Upper lobe of left lung (tissue), 6 donors: ENCODE data around the gene IL13RA2. TPM values are rescaled to one million over a fixed set of nuclear protein-coding genes. Genes with fewer than 3 reads are reported as not detected.
A peak's percentile ranks its signal among the peaks of the same experiment; 100 is the strongest.

ENCODE experiments used
- ATAC-seq, 2 donors: fragments of 200-7000 bp; cut with Tn5 transposase; one replicate each; pipeline ENCODE4 v1.9.1; 2022; ENCODE audit warnings: mild to moderate bottlenecking in 2 of 2, moderate library complexity in 2 of 2; ENCODE audit not compliant: low FRiP score in 2 of 2
- DNase-seq, 2 donors: peaks; one replicate each; pipeline ENCODE4 v3.0.0-alpha.2; 2019 to 2020
- H3K27ac ChIP-seq, 4 donors: fragments of 200-600 bp; sonication (generic); one replicate each; pipeline ENCODE4 v1.5.1; 2016 to 2019
- H3K27me3 ChIP-seq, 4 donors: fragments of 200-600 bp; sonication (generic); one replicate each; pipeline ENCODE4 v1.5.1; 2017 to 2019
- H3K36me3 ChIP-seq, 4 donors: fragments of 200-600 bp; sonication (generic); one replicate each; pipeline ENCODE4 v1.5.1; 2016 to 2019
- H3K4me1 ChIP-seq, 4 donors: fragments of 200-600 bp; sonication (generic); one replicate each; pipeline ENCODE4 v1.5.1; 2018 to 2019
- H3K4me3 ChIP-seq, 4 donors: fragments of 200-600 bp; sonication (generic); one replicate each; pipeline ENCODE4 v1.5.1; 2017 to 2019; ENCODE audit warnings: mild to moderate bottlenecking in 2 of 4, moderate library complexity in 1 of 4
- H3K9me3 ChIP-seq, 4 donors: fragments of 200-600 bp; sonication (generic); one replicate each; pipeline ENCODE4 v1.5.1; 2018 to 2019
- EP300 ChIP-seq, 4 donors: sonication (generic); formaldehyde crosslinking; IDR thresholded peaks; one replicate each; pipeline ENCODE4 v1.5.1; 2017; ENCODE audit warnings: antibody characterized with exemption in 4 of 4, control low read depth in 2 of 4
- POLR2A ChIP-seq, 4 donors: fragments of 450-650 bp; IDR thresholded peaks; one replicate each; pipeline ENCODE4 v1.5.1; 2016 to 2017; ENCODE audit warnings: antibody characterized with exemption in 4 of 4, mild to moderate bottlenecking in 2 of 4
- POLR2AphosphoS5 ChIP-seq, 2 donors: sonication (generic); formaldehyde crosslinking; IDR thresholded peaks; one replicate each; pipeline ENCODE4 v1.5.1; 2017; ENCODE audit warnings: antibody characterized with exemption in 2 of 2
- small RNA-seq, 4 donors: library from RNA; depleted of rRNA; stranded (forward); fragments of <200 nt; gene quantifications; one replicate each; pipeline ENCODE3, GENCODE V24; 2016
- total RNA-seq, 6 donors: library from RNA; depleted of rRNA in 4 of 6; stranded (reverse); fragments of >200 nt in 4 of 6; gene quantifications; one replicate each; pipeline versions ENCODE4 v1.1.0 to v1.2.1, GENCODE V29; 2016 to 2021
- TF ChIP-seq, protein P1 (sequence below), 6 experiments: fragments of 450-650 bp in 4 of 6; fragments of 200-600 bp in 2 of 6; sonication (generic) in 2 of 6; IDR thresholded peaks; one replicate each; pipeline ENCODE4 v1.5.1; 2016 to 2019; ENCODE audit warnings: antibody characterized with exemption in 6 of 6
- donor health status: DM: no; HTN: no; CAD: no; lungs with moderate emphysema.
- donor health status: DM: no; HTN: yes; CAD: no; lungs with severe emphysema.

IL13RA2 gene
- total RNA-seq, 6 donors from 2014 or later, result 0.57 to 1.0 TPM; not detected in 4

DNA sequence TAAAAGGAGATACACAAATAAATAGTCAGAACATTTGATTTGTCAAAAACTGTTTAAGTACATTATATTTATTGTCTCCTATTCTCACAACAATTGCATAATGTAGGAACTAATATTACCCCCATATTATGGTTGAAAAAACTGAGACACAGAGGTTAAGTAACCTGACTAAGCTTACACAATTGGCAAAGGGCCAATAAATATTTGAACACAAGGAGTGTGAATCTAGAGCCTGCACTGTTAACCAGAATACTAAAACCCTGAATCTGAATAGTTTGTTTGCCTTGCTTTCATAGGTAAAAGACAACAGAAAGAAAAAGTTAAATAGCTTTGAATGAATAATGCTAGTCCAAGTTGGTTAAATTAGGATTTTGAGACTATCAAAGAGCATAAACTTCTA lies 55.2 kb downstream of the IL13RA2 start:
- no peak for ATAC-seq

DNA sequence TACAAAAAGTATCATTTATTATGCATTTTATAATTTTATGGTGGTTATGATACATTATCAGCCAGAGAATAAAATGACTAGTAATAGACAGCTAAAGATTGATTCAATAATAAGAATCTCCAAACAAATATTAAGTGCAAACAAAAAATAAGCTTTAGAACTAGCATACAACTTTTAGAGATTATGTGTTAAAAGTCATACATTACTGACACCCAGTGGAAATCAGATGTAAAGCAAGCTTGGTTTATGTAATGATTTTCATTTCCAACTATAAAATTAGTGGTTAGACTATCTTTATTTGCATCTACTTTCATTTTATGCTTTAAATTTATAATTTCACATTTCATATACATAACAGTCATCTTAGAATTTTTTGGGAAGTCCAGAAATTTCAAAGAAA lies 57.7 kb downstream of the IL13RA2 start:
- Histone ChIP-seq H3K4me3 (no peak overlapping the region), H3K36me3 (no peaks in the 10 kb centered on the region), H3K4me1 (no peaks in the 10 kb centered on the region), H3K27ac (no peak overlapping the region), H3K27me3 (no peaks in the 10 kb centered on the region), H3K9me3 (no peaks in the 10 kb centered on the region)
- no peak for ATAC-seq
- no peak for DNase-seq
- no peak for TF ChIP-seq POLR2A (IDR thresholded peaks at IDR 0.05)
- TF ChIP-seq, protein P1, sequence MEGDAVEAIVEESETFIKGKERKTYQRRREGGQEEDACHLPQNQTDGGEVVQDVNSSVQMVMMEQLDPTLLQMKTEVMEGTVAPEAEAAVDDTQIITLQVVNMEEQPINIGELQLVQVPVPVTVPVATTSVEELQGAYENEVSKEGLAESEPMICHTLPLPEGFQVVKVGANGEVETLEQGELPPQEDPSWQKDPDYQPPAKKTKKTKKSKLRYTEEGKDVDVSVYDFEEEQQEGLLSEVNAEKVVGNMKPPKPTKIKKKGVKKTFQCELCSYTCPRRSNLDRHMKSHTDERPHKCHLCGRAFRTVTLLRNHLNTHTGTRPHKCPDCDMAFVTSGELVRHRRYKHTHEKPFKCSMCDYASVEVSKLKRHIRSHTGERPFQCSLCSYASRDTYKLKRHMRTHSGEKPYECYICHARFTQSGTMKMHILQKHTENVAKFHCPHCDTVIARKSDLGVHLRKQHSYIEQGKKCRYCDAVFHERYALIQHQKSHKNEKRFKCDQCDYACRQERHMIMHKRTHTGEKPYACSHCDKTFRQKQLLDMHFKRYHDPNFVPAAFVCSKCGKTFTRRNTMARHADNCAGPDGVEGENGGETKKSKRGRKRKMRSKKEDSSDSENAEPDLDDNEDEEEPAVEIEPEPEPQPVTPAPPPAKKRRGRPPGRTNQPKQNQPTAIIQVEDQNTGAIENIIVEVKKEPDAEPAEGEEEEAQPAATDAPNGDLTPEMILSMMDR (IDR thresholded peaks at IDR 0.05), result peak in 3 of 6 experiments; percentile 19 to 31 (median 31)
- TF ChIP-seq POLR2AphosphoS5 (IDR thresholded peaks at IDR 0.05), result no peak
- TF ChIP-seq EP300 (IDR thresholded peaks at IDR 0.05), result no peak

More for the DNA sequence above, 55.2 kb downstream of the IL13RA2 start:
- no peaks in the 10 kb centered on the region for H3K27me3 ChIP-seq
- no peak overlapping the region for H3K4me3 ChIP-seq
- DNase-seq, result no peak
- no peak for TF ChIP-seq POLR2A (IDR thresholded peaks at IDR 0.05)
- no peak for TF ChIP-seq POLR2AphosphoS5 (IDR thresholded peaks at IDR 0.05)
- TF ChIP-seq, protein P1 (IDR thresholded peaks at IDR 0.05), result no peak
- TF ChIP-seq EP300 (IDR thresholded peaks at IDR 0.05), result no peak
- no peaks in the 10 kb centered on the region for H3K36me3 ChIP-seq
- H3K4me1 ChIP-seq, result no peaks in the 10 kb centered on the region
- H3K27ac ChIP-seq, result no peak overlapping the region
- no peaks in the 10 kb centered on the region for H3K9me3 ChIP-seq

Small RNA genes within 50 kb of the gene (small RNA-seq; reads per million reads assigned to genes)
- 0 reads per million in 4 donors for gene RNU6-648P

Other genes with a start within 250 kb of the IL13RA2 start
- not detected for gene RBMXL3, start 171.8 kb upstream of the IL13RA2 start, total RNA-seq
- 1 to 10 TPM; 2.9 to 9.7 (median 3.5) TPM for gene LRCH2, start 216.5 kb upstream of the IL13RA2 start, total RNA-seq